HG03575 (cell line): Measurements from ENCODE around the gene EDIL3.
"Not testable (repeated sequence)": the region's sequence is repeated elsewhere in the genome, so short reads cannot be mapped to it uniquely, and the experiment has no call there.

ENCODE experiments used
- ATAC-seq: cut with Tn5 transposase; IDR thresholded peaks from one replicate; pipeline ENCODE4 v1.9.1; 2021; ENCODE audit not compliant: unreplicated experiment, insufficient number of reproducible peaks, low FRiP score; ENCODE audit errors: extremely low read depth

EDIL3 gene

GRCh38 chr5:84028093-84028492, 356.6 kb downstream of the EDIL3 start:
- ATAC-seq, result no peak

GRCh38 chr5:84018521-84018920, 366.2 kb downstream of the EDIL3 start:
- ATAC-seq, result not testable (repeated sequence)

DNA sequence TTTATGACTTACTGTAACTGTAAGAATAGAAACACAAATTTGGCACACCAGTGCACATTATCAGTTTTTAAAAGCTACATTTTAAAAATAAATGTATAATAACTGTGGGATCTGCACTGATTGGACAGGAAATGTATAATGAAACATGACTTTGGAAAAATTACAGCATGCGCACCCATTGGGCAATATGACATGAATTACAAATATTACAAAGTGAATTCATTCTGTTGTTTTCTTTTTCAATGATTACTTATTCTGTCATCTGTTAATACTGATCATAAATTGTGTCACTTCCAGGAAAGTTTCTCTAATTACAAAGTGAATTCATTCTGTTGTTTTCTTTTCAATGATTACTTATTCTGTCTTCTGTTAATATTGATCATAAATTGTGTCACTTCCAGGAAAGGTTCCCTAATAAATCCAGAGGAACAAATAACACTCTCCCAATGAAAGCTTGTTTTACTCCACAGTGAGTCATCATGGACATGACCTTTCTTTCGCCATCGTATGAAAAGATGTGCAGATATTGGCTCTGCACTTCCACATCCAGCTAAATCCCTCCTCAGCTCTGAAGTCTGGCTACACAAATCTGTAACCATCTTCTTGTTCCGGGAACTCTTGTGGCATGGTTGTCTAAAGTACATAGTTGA, 367.0 kb downstream of the EDIL3 start:
- ATAC-seq, result no peak

DNA sequence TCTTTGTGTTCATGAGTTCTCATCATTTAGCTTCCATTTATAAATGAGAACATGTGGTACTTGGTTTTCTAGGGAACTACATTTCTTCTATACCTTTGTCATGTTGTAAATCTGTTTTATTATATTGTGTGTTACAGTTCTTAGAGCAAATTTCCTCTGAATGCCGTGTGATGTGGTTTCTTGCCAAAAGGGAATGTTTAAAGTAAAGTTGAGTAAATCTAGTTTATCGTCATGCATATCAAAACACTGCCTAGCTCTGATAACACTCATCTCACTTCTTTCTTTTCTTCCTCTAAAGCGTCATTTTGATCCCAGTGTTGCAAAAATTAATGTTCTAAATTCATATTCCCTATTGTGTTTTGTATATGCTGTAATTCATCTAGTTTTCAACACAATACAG, 368.6 kb downstream of the EDIL3 start:
- ATAC-seq, result no peak

- ATAC-seq, result no peak
Observed at GRCh38 chr5:84014966-84015365, 369.7 kb downstream of the EDIL3 start.

DNA sequence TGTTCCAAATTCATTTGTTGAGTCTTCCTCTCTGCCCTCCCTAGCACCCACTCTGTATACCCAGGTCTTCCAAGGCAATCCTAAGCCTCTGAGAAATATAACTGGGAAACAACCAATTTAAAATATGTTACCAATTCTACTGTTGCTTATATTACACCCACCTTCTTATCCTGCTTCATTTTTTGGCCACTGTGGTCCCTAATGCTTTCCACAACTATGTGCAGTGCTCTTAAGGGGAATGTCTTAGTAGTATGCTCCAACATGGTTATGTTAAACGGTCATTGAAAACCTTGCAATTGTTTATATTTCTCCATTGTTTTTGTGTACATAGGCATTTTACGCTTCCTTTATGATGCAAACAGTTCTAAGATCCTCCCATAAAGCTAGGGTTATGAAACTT, 390.9 kb downstream of the EDIL3 start:
- ATAC-seq, result no peak

- no peak for ATAC-seq
Observed at GRCh38 chr5:83991566-83992224, 393.0 kb downstream of the EDIL3 start.

GRCh38 chr5:83988293-83988685, 396.4 kb downstream of the EDIL3 start:
- ATAC-seq, result no peak

DNA sequence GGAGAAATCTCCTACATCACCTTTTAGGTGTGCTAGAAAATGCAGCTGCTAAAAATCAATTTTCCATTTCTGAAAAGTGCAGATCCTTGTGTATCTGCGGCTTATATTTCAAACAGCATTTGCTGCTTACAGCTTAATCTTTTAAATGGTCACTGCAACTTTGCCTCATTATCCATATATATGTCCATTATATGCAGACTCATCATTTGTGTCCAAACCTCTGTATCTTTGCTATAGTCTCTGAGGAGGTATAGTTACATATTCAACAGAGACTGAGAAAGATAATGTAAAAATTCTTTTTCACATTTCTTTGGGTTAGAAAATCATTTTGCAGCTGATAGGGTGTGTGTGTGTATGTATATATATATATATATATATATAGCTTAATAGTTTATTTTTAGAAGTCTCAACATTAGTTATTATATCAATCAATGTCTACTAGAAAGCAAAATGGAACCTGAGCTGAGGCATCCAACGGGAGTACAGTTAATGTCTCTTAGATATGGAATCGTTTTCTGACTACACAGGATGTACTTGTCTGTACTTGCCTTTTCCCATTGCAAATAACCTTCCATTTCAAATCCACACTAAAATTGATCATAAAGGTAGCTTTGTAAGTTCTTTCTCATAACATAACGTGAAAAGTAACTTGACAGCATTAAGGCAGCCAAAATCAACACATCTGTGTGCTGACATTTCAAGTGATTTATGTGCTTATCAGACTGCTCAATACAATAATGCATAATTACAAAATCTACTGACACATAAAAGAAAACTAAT, 397.0 kb downstream of the EDIL3 start:
- ATAC-seq, result no peak

- no peak for ATAC-seq
Observed at GRCh38 chr5:83983852-83984251, 400.8 kb downstream of the EDIL3 start.

- ATAC-seq, result no peak
Observed at GRCh38 chr5:83973925-83974815, 410.5 kb downstream of the EDIL3 start.

GRCh38 chr5:83972909-83973308, 411.8 kb downstream of the EDIL3 start:
- ATAC-seq, result no peak

DNA sequence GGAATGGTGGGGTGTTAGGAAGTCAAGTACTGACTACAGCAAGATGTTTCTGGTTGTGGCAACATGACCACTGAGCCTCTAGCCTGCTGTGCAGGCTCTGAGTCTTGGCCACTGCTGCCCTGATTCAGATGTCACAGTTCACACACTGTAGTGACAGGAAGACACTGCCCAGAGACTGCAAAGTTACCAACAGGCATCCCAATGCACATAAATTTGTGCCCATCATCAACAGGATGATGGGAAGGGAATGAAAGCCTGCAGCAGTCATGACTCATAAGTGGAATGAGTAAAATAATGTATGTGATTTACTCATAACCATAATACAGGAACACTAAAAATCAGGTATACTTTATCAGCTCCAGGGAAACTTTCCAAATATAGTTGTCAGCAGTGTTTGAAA, 412.4 kb downstream of the EDIL3 start:
- ATAC-seq, result no peak

DNA sequence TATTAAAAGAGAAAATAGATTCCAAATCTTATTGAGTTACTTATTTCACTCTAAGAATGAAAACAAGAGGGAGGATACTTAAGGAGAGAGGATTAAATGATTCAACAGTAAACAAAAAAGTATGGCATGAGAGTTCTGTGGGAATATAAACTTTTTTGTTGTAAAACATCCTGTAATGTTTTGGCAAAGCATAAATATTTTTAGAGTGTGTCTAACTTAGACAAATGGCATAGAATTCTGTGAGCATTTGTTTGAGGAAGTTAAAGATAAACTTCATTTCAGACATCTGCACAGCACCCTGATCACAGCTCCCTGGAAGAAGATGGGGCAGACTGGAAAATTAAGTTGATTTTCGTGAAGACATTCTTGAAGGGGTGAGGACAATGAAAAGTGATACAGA, 417.3 kb downstream of the EDIL3 start:
- ATAC-seq, result no peak

DNA sequence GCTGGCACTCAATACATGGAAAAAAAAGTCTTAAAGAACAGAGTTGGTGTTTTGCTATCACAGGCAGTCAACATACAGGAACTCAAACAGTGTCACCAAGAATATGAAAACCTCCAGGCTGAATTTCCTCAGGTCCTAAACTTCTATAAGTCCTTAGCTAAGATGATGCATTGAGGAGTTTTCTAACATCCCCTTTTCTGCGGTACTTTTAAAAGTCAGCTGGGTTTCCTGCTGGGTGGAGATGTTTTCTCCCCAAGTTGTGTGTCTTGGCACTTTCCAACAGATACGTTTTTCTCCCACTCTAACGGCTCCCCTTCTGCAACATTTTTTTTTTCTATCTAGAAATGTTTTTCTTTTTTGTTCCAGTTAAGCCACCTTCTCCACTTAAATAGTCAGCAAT, 419.2 kb downstream of the EDIL3 start:
- ATAC-seq, result no peak

- ATAC-seq, result no peak
Observed at GRCh38 chr5:83964271-83964670, 420.4 kb downstream of the EDIL3 start.

GRCh38 chr5:83957188-83957587, 427.5 kb downstream of the EDIL3 start:
- ATAC-seq, result no peak

GRCh38 chr5:83956386-83956785, 428.3 kb downstream of the EDIL3 start:
- no peak for ATAC-seq

- ATAC-seq, result no peak
Observed at GRCh38 chr5:83955916-83956315, 428.8 kb downstream of the EDIL3 start.
